ENCODE measurements around the gene TXNDC17. TPM values are rescaled to one million over a fixed set of nuclear protein-coding genes. Genes with fewer than 3 reads are reported as not detected.

Gene TXNDC17
- total and polyA plus RNA-seq, 3 donors from 2014 or later: 101 to 119 (median 119) TPM

DNA sequence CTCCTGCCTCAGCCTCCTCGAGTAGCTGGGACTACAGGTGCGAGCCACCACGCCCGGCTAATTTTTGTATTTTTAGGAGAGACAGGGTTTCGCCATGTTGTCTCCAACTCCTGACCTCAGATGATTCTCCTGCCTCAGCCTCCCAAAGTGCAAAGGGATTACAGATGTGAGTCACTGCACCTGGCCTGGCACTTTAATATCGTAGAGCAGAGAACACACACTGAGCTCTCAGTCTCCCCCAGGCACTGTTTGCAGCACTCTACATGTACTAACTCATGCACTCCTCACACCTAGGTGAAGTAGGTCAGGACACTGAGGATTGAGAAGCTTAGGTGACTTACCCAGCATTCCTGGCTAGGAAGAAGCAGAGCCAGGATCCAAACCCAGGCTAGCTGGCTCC lies 25.7 kb downstream of the TXNDC17 start:
- Histone ChIP-seq H3K27ac (no peak overlapping the region), H3K36me3 (ENCODE audit: low read depth, missing control alignments) (no peaks in the 10 kb centered on the region), H3K4me3 (no peak overlapping the region), H3K9me3 (no peaks in the 10 kb centered on the region), H3K27me3 (no peaks in the 10 kb centered on the region), H3K4me1 (no peaks in the 10 kb centered on the region)
- DNase-seq: no peak
- WGBS, 2 donors: 70 to 93% methylated on average over 3 to 6 of the region's 6 CpGs
- TF ChIP-seq POLR2A (IDR thresholded peaks at IDR 0.05) (no peak), CTCF (IDR thresholded peaks at IDR 0.05) (no peak)
- intact Hi-C loops (cut with DNase I; ENCODE audit: low total_unique reads): loop anchor here (10.0 kb wide), 1 partner anchor 338 kb away; no protein-coding TSS in a partner anchor

DNA sequence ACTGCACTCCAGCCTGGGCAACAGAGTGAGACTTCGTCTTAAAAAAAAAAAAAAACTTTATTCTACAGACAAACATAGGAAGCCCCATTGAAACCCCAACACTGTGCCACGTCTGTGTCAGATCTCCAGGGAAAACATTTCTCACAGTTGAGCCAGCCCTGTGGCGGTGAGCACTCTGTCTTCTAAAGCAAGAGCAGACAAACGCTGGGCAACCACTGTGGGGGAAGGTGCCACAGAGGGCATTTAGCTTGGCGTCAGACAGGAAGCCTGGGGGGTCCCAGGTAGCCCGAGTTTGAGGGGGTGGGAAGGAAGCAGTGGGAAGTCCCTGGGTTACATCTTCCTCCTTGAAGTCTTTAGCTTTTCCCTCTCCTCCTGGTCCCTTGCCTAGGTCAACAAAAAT lies 26.7 kb downstream of the TXNDC17 start:
- 74 to 76% methylated on average over 6 of the region's 6 CpGs for WGBS, 2 donors
- no peak overlapping the region for H3K4me3 ChIP-seq
- H3K27me3 ChIP-seq: no peaks in the 10 kb centered on the region
- TF ChIP-seq CTCF (IDR thresholded peaks at IDR 0.05): no peak
- no peak for TF ChIP-seq POLR2A (IDR thresholded peaks at IDR 0.05)
- H3K9me3 ChIP-seq: no peaks in the 10 kb centered on the region
- H3K27ac ChIP-seq: no peak overlapping the region
- no peaks in the 10 kb centered on the region for H3K4me1 ChIP-seq
- intact Hi-C loops (cut with DNase I; ENCODE audit: low total_unique reads): loop anchor here (10.0 kb wide), 1 partner anchor 337 kb away; no protein-coding TSS in a partner anchor
- DNase-seq: no peak
- H3K36me3 ChIP-seq (ENCODE audit: low read depth, missing control alignments): no peaks in the 10 kb centered on the region

GRCh38 chr17:6668219-6668618 lies 27.4 kb downstream of the TXNDC17 start:
- Histone ChIP-seq H3K4me3 (no peak overlapping the region), H3K36me3 (ENCODE audit: low read depth, missing control alignments) (no peaks in the 10 kb centered on the region), H3K4me1 (no peaks in the 10 kb centered on the region), H3K27me3 (no peaks in the 10 kb centered on the region), H3K27ac (no peak overlapping the region), H3K9me3 (no peaks in the 10 kb centered on the region)
- 87 to 93% methylated on average over 17 of the region's 17 CpGs for WGBS, 2 donors
- DNase-seq: no peak
- no peak for TF ChIP-seq CTCF (IDR thresholded peaks at IDR 0.05)
- no peak for TF ChIP-seq POLR2A (IDR thresholded peaks at IDR 0.05)
- intact Hi-C loops (cut with DNase I; ENCODE audit: low total_unique reads): loop anchor here (10.0 kb wide), 1 partner anchor 337 kb away; no protein-coding TSS in a partner anchor

GRCh38 chr17:6668727-6669425 lies 28.0 kb downstream of the TXNDC17 start:
- H3K4me1 ChIP-seq: no peaks in the 10 kb centered on the region
- intact Hi-C loops (cut with DNase I; ENCODE audit: low total_unique reads): loop anchor here (10.0 kb wide), 1 partner anchor 336 kb away; no protein-coding TSS in a partner anchor
- H3K27me3 ChIP-seq: no peaks in the 10 kb centered on the region
- H3K36me3 ChIP-seq (ENCODE audit: low read depth, missing control alignments): no peaks in the 10 kb centered on the region
- H3K9me3 ChIP-seq: no peaks in the 10 kb centered on the region
- no peak for TF ChIP-seq CTCF (IDR thresholded peaks at IDR 0.05)
- no peak for TF ChIP-seq POLR2A (IDR thresholded peaks at IDR 0.05)
- H3K27ac ChIP-seq: no peak overlapping the region
- 55 to 69% methylated on average over 13 to 14 of the region's 14 CpGs for WGBS, 2 donors
- H3K4me3 ChIP-seq: no peak overlapping the region
- no peak for DNase-seq

All from testis (tissue), 3 donors.